ENCODE results near the gene WDPCP.
"Not testable (repeated sequence)": the region's sequence is repeated elsewhere in the genome, so short reads cannot be mapped to it uniquely, and the experiment has no call there.

WDPCP gene

GRCh38 chr2:63268946-63269345 is 319.3 kb downstream of the WDPCP start:
- DNase-seq (ENCODE audit: low read depth in 2 of 2, low spot score in 1 of 2): no peak

GRCh38 chr2:63261137-63261621 is 327.1 kb downstream of the WDPCP start:
- no peak for DNase-seq (ENCODE audit: low read depth in 2 of 2, low spot score in 1 of 2)

GRCh38 chr2:63257473-63257872 is 330.8 kb downstream of the WDPCP start:
- no peak for DNase-seq (ENCODE audit: low read depth in 2 of 2, low spot score in 1 of 2)

GRCh38 chr2:63249161-63249560 is 339.1 kb downstream of the WDPCP start:
- no peak for DNase-seq (ENCODE audit: low read depth in 2 of 2, low spot score in 1 of 2)

GRCh38 chr2:63242747-63243146 is 345.5 kb downstream of the WDPCP start:
- DNase-seq (ENCODE audit: low read depth in 2 of 2, low spot score in 1 of 2): no peak

- DNase-seq (ENCODE audit: low read depth in 2 of 2, low spot score in 1 of 2): no peak
Measured at GRCh38 chr2:63225964-63226686, 362.2 kb downstream of the WDPCP start.

GRCh38 chr2:63218800-63219526 is 369.3 kb downstream of the WDPCP start:
- no peak for DNase-seq (ENCODE audit: low read depth in 2 of 2, low spot score in 1 of 2)

- no peak for DNase-seq (ENCODE audit: low read depth in 2 of 2, low spot score in 1 of 2)
Measured at GRCh38 chr2:63195310-63195709, 393.0 kb downstream of the WDPCP start.

GRCh38 chr2:63194175-63194574 is 394.1 kb downstream of the WDPCP start:
- DNase-seq (ENCODE audit: low read depth in 2 of 2, low spot score in 1 of 2): no peak

- DNase-seq (ENCODE audit: low read depth in 2 of 2, low spot score in 1 of 2): no peak
Measured at GRCh38 chr2:63192889-63193774, 395.1 kb downstream of the WDPCP start.

- no peak for DNase-seq (ENCODE audit: low read depth in 2 of 2, low spot score in 1 of 2)
Measured at GRCh38 chr2:63192169-63192888, 395.9 kb downstream of the WDPCP start.

- DNase-seq (ENCODE audit: low read depth in 2 of 2, low spot score in 1 of 2): no peak
Measured at GRCh38 chr2:63189026-63189425, 399.3 kb downstream of the WDPCP start.

- no peak for DNase-seq (ENCODE audit: low read depth in 2 of 2, low spot score in 1 of 2)
Measured at GRCh38 chr2:63186331-63186730, 401.9 kb downstream of the WDPCP start.

- no peak for DNase-seq (ENCODE audit: low read depth in 2 of 2, low spot score in 1 of 2)
Measured at GRCh38 chr2:63163161-63163820, 425.0 kb downstream of the WDPCP start.

- no peak for DNase-seq (ENCODE audit: low read depth in 2 of 2, low spot score in 1 of 2)
Measured at GRCh38 chr2:63159262-63159661, 429.0 kb downstream of the WDPCP start.

- DNase-seq (ENCODE audit: low read depth in 2 of 2, low spot score in 1 of 2): not testable (repeated sequence)
Measured at GRCh38 chr2:63136683-63137082, 451.6 kb downstream of the WDPCP start.

GRCh38 chr2:63132020-63132419 is 456.3 kb downstream of the WDPCP start:
- DNase-seq (ENCODE audit: low read depth in 2 of 2, low spot score in 1 of 2): no peak

- no peak for DNase-seq (ENCODE audit: low read depth in 2 of 2, low spot score in 1 of 2)
Measured at GRCh38 chr2:63131196-63131595, 457.1 kb downstream of the WDPCP start.

GRCh38 chr2:63127594-63127993 is 460.7 kb downstream of the WDPCP start:
- DNase-seq (ENCODE audit: low read depth in 2 of 2, low spot score in 1 of 2): no peak

GRCh38 chr2:63124850-63125249 is 463.4 kb downstream of the WDPCP start:
- DNase-seq (ENCODE audit: low read depth in 2 of 2, low spot score in 1 of 2): no peak

Data from stimulated activated CD8-positive, alpha-beta memory T cell treated with anti-CD3 and anti-CD28 coated beads, Interleukin-4, amount 100 ng/mL, for 1 hour (primary cell).